ENCODE results near the gene DEK.

Gene DEK

GRCh38 chr6:18219591-18219990 lies 44.7 kb downstream of the DEK start:
- no peak overlapping the region for H3K4me3 ChIP-seq (ENCODE audit: low read length)
- no peak for DNase-seq (ENCODE audit: low read depth)
- TF ChIP-seq CTCF (conservative IDR thresholded peaks at IDR 0.05; ENCODE audit: low read depth, low read length) = no peak

- no peak overlapping the region for H3K4me3 ChIP-seq (ENCODE audit: low read length)
- no peak for TF ChIP-seq CTCF (conservative IDR thresholded peaks at IDR 0.05; ENCODE audit: low read depth, low read length)
- no peak for DNase-seq (ENCODE audit: low read depth)
Measured at GRCh38 chr6:18218233-18218632, 46.1 kb downstream of the DEK start.

GRCh38 chr6:18216411-18216810 lies 47.9 kb downstream of the DEK start:
- no peak for DNase-seq (ENCODE audit: low read depth)
- TF ChIP-seq CTCF (conservative IDR thresholded peaks at IDR 0.05; ENCODE audit: low read depth, low read length) = no peak
- H3K4me3 ChIP-seq (ENCODE audit: low read length) = no peak overlapping the region

- H3K4me3 ChIP-seq (ENCODE audit: low read length) = no peak overlapping the region
- DNase-seq (ENCODE audit: low read depth) = no peak
- no peak for TF ChIP-seq CTCF (conservative IDR thresholded peaks at IDR 0.05; ENCODE audit: low read depth, low read length)
Measured at GRCh38 chr6:18215436-18215835, 48.9 kb downstream of the DEK start.

GRCh38 chr6:18214003-18214402 lies 50.3 kb downstream of the DEK start:
- no peak overlapping the region for H3K4me3 ChIP-seq (ENCODE audit: low read length)
- no peak for TF ChIP-seq CTCF (conservative IDR thresholded peaks at IDR 0.05; ENCODE audit: low read depth, low read length)
- DNase-seq (ENCODE audit: low read depth) = no peak

GRCh38 chr6:18213439-18213838 lies 50.9 kb downstream of the DEK start:
- TF ChIP-seq CTCF (conservative IDR thresholded peaks at IDR 0.05; ENCODE audit: low read depth, low read length) = no peak
- DNase-seq (ENCODE audit: low read depth) = no peak
- no peak overlapping the region for H3K4me3 ChIP-seq (ENCODE audit: low read length)

- H3K4me3 ChIP-seq (ENCODE audit: low read length) = no peak overlapping the region
- TF ChIP-seq CTCF (conservative IDR thresholded peaks at IDR 0.05; ENCODE audit: low read depth, low read length) = no peak
- DNase-seq (ENCODE audit: low read depth) = no peak
Measured at GRCh38 chr6:18212231-18212630, 52.1 kb downstream of the DEK start.

Measured in retinal pigment epithelial cell (primary cell).